Endodermal cell (in vitro differentiated cells): ENCODE results near the gene FNDC5. TPM values are rescaled to one million over a fixed set of nuclear protein-coding genes. Genes with fewer than 3 reads are reported as not detected.

Source experiments
- DNase-seq: peaks from one replicate; pipeline ENCODE4 v3.0.0-alpha.2; 2017
- H3K27ac ChIP-seq: 2 replicates; pipeline ENCODE4 v1.5.1; 2013; ENCODE audit warnings: mild to moderate bottlenecking, low read depth, low read length, moderate library complexity
- H3K27me3 ChIP-seq: 2 replicates; pipeline ENCODE4 v1.6.1; 2013; ENCODE audit warnings: mild to moderate bottlenecking, low read length, moderate library complexity; ENCODE audit not compliant: insufficient read depth, control insufficient read depth, poor library complexity, severe bottlenecking
- H3K36me3 ChIP-seq: 2 replicates; pipeline ENCODE4 v1.7.0; 2013; ENCODE audit warnings: mild to moderate bottlenecking, low read length, moderate library complexity; ENCODE audit not compliant: control insufficient read depth, insufficient read depth
- H3K4me1 ChIP-seq: one replicate; pipeline ENCODE4 v1.7.0; 2013; ENCODE audit warnings: low read length; ENCODE audit not compliant: control insufficient read depth, insufficient read depth
- H3K4me3 ChIP-seq: 2 replicates; pipeline ENCODE4 v1.5.1; 2013; ENCODE audit warnings: mild to moderate bottlenecking, low read length, moderate library complexity
- H3K9ac ChIP-seq: 2 replicates; pipeline ENCODE4 v1.6.1; 2013; ENCODE audit warnings: mild to moderate bottlenecking, low read length, moderate library complexity; ENCODE audit not compliant: poor library complexity, severe bottlenecking; ENCODE audit errors: extremely low read depth
- H3K9me3 ChIP-seq: 2 replicates; pipeline ENCODE4 v1.6.1; 2013; ENCODE audit warnings: mild to moderate bottlenecking, low read length, moderate library complexity; ENCODE audit not compliant: control insufficient read depth
- H3K27ac Mint-ChIP-seq: 2 replicates; pipeline ENCODE4 v1.8.0; 2020; ENCODE audit warnings: mixed read lengths
- H3K27me3 Mint-ChIP-seq: 2 replicates; pipeline ENCODE4 v1.8.0; 2021; ENCODE audit warnings: mild to moderate bottlenecking, mixed read lengths; ENCODE audit not compliant: insufficient read depth
- H3K36me3 Mint-ChIP-seq: 2 replicates; pipeline ENCODE4 v1.8.0; 2020; ENCODE audit warnings: low read depth, mixed read lengths
- H3K4me1 Mint-ChIP-seq: 2 replicates; pipeline ENCODE4 v1.8.0; 2020; ENCODE audit warnings: mixed read lengths
- H3K4me3 Mint-ChIP-seq: 2 replicates; pipeline ENCODE4 v1.8.0; 2020; ENCODE audit warnings: mild to moderate bottlenecking, moderate library complexity, mixed read lengths
- H3K9me3 Mint-ChIP-seq: 2 replicates; pipeline ENCODE4 v1.8.0; 2020; ENCODE audit warnings: mild to moderate bottlenecking, mixed read lengths
- WGBS, 2 experiments: methylation state at CpG; one replicate each; pipeline versions ENCODE4 v1.1.5 to v1.1.7; 2013; ENCODE audit warnings: missing lambda C conversion rate in 2 of 2, mixed read lengths in 1 of 2; ENCODE audit not compliant: insufficient coverage in 1 of 2, insufficient read length in 1 of 2; 5-methylcytosine and 5-hydroxymethylcytosine counted together
- total RNA-seq, 2 donors: library from RNA; stranded (reverse); fragmentation: NEBNext Ultra II Directional in 1 of 2; extraction: Animal tissue kit (Norgen Biotek cat#: 25700) in 1 of 2; gene quantifications; 2 replicates in 1 of 2; 3 replicates in 1 of 2; pipeline ENCODE4 v1.2.1, GENCODE V29; 2021
- TF ChIP-seq, protein P1 (sequence below): fragments of 200-600 bp; sonication (generic); conservative IDR thresholded peaks from 2 replicates; pipeline ENCODE4 v1.5.0; 2021; ENCODE audit warnings: antibody characterized with exemption, mild to moderate bottlenecking

The FNDC5 gene
- total RNA-seq, 2 donors from 2014 or later, result 6.0 to 7.2 TPM

DNA sequence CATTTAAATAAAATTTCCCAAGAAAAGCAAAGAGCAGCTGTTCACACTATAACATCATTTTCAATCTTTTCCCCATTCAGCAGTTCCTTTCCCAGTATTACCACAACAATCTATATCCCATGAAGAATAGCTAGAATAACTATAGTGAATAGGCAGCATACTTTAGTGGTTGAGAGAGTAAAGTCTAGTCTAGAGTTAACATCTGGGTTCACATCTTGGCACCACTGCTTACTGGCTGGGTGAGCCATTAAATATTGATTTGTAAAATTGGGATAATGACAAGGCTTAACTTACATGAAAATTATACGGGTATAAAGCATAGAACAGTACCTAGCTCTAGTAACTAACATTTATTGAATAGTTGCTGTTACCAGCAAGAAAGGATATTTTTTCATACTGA is 38.8 kb downstream of the FNDC5 start:
- TF ChIP-seq, protein P1, sequence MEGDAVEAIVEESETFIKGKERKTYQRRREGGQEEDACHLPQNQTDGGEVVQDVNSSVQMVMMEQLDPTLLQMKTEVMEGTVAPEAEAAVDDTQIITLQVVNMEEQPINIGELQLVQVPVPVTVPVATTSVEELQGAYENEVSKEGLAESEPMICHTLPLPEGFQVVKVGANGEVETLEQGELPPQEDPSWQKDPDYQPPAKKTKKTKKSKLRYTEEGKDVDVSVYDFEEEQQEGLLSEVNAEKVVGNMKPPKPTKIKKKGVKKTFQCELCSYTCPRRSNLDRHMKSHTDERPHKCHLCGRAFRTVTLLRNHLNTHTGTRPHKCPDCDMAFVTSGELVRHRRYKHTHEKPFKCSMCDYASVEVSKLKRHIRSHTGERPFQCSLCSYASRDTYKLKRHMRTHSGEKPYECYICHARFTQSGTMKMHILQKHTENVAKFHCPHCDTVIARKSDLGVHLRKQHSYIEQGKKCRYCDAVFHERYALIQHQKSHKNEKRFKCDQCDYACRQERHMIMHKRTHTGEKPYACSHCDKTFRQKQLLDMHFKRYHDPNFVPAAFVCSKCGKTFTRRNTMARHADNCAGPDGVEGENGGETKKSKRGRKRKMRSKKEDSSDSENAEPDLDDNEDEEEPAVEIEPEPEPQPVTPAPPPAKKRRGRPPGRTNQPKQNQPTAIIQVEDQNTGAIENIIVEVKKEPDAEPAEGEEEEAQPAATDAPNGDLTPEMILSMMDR, result no peak
- Mint-ChIP-seq H3K4me1 (no peaks in the 10 kb centered on the region), H3K27ac (no peak overlapping the region), H3K4me3 (no peak overlapping the region), H3K9me3 (no peaks in the 10 kb centered on the region), H3K36me3 (peaks cover 73% of the 10 kb centered on the region), H3K27me3 (no peaks in the 10 kb centered on the region)
- WGBS, 2 experiments, result 73 to 100% methylated on average over 1 of the region's 1 CpG
- Histone ChIP-seq H3K4me1 (no peaks in the 10 kb centered on the region), H3K36me3 (peaks cover 94% of the 10 kb centered on the region), H3K9ac (no peak overlapping the region), H3K4me3 (no peak overlapping the region), H3K27me3 (no peaks in the 10 kb centered on the region), H3K27ac (no peak overlapping the region), H3K9me3 (no peaks in the 10 kb centered on the region)
- DNase-seq, result no peak

DNA sequence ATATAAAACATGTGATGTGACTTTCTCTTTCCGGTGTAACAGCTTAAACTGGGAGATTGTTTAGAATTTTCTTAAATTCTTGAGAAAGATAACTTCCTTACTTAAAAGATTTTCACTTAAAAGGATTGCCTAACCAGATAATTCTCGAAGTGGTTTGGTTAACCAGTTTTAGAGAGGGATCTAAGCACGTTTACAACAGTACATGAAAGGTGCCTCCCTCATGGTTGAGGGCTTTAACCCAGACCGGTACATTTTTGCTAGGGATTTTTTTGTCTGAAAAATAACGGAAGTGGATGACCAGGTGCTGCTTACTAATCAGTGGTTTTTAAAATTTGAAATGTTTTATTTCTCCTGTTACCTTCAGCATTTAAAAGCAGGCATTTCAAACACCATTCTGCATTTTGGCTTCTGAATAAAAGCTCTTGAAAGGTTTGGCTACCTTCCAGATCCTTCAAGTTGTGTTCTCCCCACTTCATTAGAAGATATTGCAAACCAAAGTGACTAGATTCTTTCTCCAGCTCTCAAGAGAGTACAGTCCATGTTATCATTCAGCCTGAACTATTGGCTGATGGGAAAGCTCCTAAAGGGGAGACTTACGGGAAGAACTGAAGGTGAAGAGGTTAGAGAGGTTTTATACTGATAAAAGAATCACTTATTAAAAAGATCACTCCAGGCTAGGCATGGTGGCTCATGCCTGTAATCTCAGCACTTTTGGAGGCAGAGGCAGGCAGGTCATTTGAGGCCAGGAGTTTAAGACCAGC is 40.4 kb downstream of the FNDC5 start:
- WGBS, 2 experiments, result 97 to 98% methylated on average over 5 to 6 of the region's 6 CpGs
- Histone ChIP-seq H3K27ac (no peak overlapping the region), H3K27me3 (no peaks in the 10 kb centered on the region), H3K9ac (no peak overlapping the region), H3K9me3 (no peaks in the 10 kb centered on the region), H3K4me1 (no peaks in the 10 kb centered on the region), H3K36me3 (peaks cover 95% of the 10 kb centered on the region), H3K4me3 (no peak overlapping the region)
- H3K27me3 Mint-ChIP-seq, result no peaks in the 10 kb centered on the region
- H3K4me1 Mint-ChIP-seq, result no peaks in the 10 kb centered on the region
- DNase-seq, result no peak
- TF ChIP-seq, protein P1, result no peak
- peaks cover 75% of the 10 kb centered on the region for H3K36me3 Mint-ChIP-seq
- H3K9me3 Mint-ChIP-seq, result no peaks in the 10 kb centered on the region
- H3K27ac Mint-ChIP-seq, result no peak overlapping the region
- no peak overlapping the region for H3K4me3 Mint-ChIP-seq

DNA sequence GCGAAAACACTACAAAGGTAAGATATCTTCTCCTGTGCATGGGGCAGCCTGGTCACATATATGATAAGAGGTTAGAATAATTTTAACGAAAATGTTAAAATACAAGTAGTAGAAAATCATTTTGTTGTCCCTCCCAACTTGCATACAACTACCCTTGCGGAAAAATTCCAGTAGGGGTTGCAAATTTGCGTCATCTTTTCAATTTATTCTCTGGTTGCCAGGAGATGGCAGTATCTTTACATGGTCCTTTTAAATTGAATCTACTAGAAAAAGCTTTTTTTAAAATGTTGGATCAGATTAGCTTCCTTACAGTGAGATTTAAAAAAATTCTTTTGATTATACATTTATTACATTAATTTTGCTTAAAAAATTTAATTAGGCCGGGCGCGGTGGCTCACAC is 42.4 kb downstream of the FNDC5 start:
- TF ChIP-seq, protein P1, result peak; percentile 51
- no peaks in the 10 kb centered on the region for H3K4me1 ChIP-seq
- peaks cover 69% of the 10 kb centered on the region for H3K36me3 Mint-ChIP-seq
- 92 to 93% methylated on average over 3 to 7 of the region's 7 CpGs for WGBS, 2 experiments
- no peaks in the 10 kb centered on the region for H3K9me3 Mint-ChIP-seq
- no peak overlapping the region for H3K9ac ChIP-seq
- DNase-seq, result no peak
- H3K27ac ChIP-seq, result no peak overlapping the region
- H3K36me3 ChIP-seq, result peaks cover 88% of the 10 kb centered on the region
- H3K4me3 ChIP-seq, result no peak overlapping the region
- no peak overlapping the region for H3K4me3 Mint-ChIP-seq
- H3K27me3 Mint-ChIP-seq, result no peaks in the 10 kb centered on the region
- H3K27ac Mint-ChIP-seq, result no peak overlapping the region
- H3K27me3 ChIP-seq, result no peaks in the 10 kb centered on the region
- no peaks in the 10 kb centered on the region for H3K9me3 ChIP-seq
- H3K4me1 Mint-ChIP-seq, result no peaks in the 10 kb centered on the region
